ENCODE measurements around the gene GPT2.

The GPT2 gene

GRCh38 chr16:46896314-46896968 lies 12.3 kb downstream of the GPT2 start:
- Histone ChIP-seq H3K4me1 (no peaks in the 10 kb centered on the region), H3K27ac (no peak overlapping the region), H3K4me3 (no peak overlapping the region), H3K9me3 (no peaks in the 10 kb centered on the region), H3K36me3 (peaks cover 0 to 7% (median 4%) of the 10 kb centered on the region in 3 donors), H3K27me3 (no peaks in the 10 kb centered on the region)
- no peak for DNase-seq
- TF ChIP-seq, protein P1, sequence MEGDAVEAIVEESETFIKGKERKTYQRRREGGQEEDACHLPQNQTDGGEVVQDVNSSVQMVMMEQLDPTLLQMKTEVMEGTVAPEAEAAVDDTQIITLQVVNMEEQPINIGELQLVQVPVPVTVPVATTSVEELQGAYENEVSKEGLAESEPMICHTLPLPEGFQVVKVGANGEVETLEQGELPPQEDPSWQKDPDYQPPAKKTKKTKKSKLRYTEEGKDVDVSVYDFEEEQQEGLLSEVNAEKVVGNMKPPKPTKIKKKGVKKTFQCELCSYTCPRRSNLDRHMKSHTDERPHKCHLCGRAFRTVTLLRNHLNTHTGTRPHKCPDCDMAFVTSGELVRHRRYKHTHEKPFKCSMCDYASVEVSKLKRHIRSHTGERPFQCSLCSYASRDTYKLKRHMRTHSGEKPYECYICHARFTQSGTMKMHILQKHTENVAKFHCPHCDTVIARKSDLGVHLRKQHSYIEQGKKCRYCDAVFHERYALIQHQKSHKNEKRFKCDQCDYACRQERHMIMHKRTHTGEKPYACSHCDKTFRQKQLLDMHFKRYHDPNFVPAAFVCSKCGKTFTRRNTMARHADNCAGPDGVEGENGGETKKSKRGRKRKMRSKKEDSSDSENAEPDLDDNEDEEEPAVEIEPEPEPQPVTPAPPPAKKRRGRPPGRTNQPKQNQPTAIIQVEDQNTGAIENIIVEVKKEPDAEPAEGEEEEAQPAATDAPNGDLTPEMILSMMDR (IDR thresholded peaks at IDR 0.05): no peak
- intact Hi-C loops (cut with DNase I; ENCODE audit: low total_unique reads): no loop called here

GRCh38 chr16:46897471-46897870 lies 13.3 kb downstream of the GPT2 start:
- Histone ChIP-seq H3K9me3 (no peaks in the 10 kb centered on the region), H3K4me3 (no peak overlapping the region), H3K27me3 (no peaks in the 10 kb centered on the region), H3K27ac (no peak overlapping the region), H3K36me3 (peaks cover 0 to 7% (median 4%) of the 10 kb centered on the region in 3 donors), H3K4me1 (no peaks in the 10 kb centered on the region)
- no peak for DNase-seq
- intact Hi-C loops (cut with DNase I; ENCODE audit: low total_unique reads): no loop called here
- TF ChIP-seq, protein P1 (IDR thresholded peaks at IDR 0.05): no peak

GRCh38 chr16:46898006-46898405 lies 13.8 kb downstream of the GPT2 start:
- no peaks in the 10 kb centered on the region for H3K27me3 ChIP-seq
- no peak overlapping the region for H3K4me3 ChIP-seq
- no peaks in the 10 kb centered on the region for H3K4me1 ChIP-seq
- H3K27ac ChIP-seq: no peak overlapping the region
- no peaks in the 10 kb centered on the region for H3K9me3 ChIP-seq
- no peak for DNase-seq
- TF ChIP-seq, protein P1 (IDR thresholded peaks at IDR 0.05): no peak
- intact Hi-C loops (cut with DNase I; ENCODE audit: low total_unique reads): no loop called here
- peaks cover 0 to 7% (median 4%) of the 10 kb centered on the region in 3 donors for H3K36me3 ChIP-seq

GRCh38 chr16:46899443-46900143 lies 15.4 kb downstream of the GPT2 start:
- no peaks in the 10 kb centered on the region for H3K4me1 ChIP-seq
- no peaks in the 10 kb centered on the region for H3K27me3 ChIP-seq
- intact Hi-C loops (cut with DNase I; ENCODE audit: low total_unique reads): no loop called here
- TF ChIP-seq, protein P1 (IDR thresholded peaks at IDR 0.05): no peak
- no peak overlapping the region for H3K27ac ChIP-seq
- H3K36me3 ChIP-seq: peaks cover 0 to 12% (median 4%) of the 10 kb centered on the region in 3 donors
- no peak overlapping the region for H3K4me3 ChIP-seq
- no peak for DNase-seq
- H3K9me3 ChIP-seq: no peaks in the 10 kb centered on the region

- TF ChIP-seq, protein P1 (IDR thresholded peaks at IDR 0.05): no peak
- no peak for DNase-seq
- no peak overlapping the region for H3K4me3 ChIP-seq
- peaks cover 0 to 12% (median 4%) of the 10 kb centered on the region in 3 donors for H3K36me3 ChIP-seq
- H3K27me3 ChIP-seq: no peaks in the 10 kb centered on the region
- no peak overlapping the region for H3K27ac ChIP-seq
- intact Hi-C loops (cut with DNase I; ENCODE audit: low total_unique reads): no loop called here
- H3K9me3 ChIP-seq: no peaks in the 10 kb centered on the region
- no peaks in the 10 kb centered on the region for H3K4me1 ChIP-seq
These were observed 16.5 kb downstream of the GPT2 start for GRCh38 chr16:46900455-46901235.

All from tibial artery (tissue), 4 donors.